GM18498 (cell line): ENCODE results near the gene PRKCA.
A peak's percentile ranks its signal among the peaks of the same experiment; 100 is the strongest.
"Not testable (repeated sequence)": the region's sequence is repeated elsewhere in the genome, so short reads cannot be mapped to it uniquely, and the experiment has no call there.

Experiments used
- ATAC-seq: cut with Tn5 transposase; IDR thresholded peaks from one replicate; pipeline ENCODE4 v1.9.1; 2021; ENCODE audit warnings: mild to moderate bottlenecking, moderate library complexity; ENCODE audit not compliant: unreplicated experiment

The PRKCA gene

DNA sequence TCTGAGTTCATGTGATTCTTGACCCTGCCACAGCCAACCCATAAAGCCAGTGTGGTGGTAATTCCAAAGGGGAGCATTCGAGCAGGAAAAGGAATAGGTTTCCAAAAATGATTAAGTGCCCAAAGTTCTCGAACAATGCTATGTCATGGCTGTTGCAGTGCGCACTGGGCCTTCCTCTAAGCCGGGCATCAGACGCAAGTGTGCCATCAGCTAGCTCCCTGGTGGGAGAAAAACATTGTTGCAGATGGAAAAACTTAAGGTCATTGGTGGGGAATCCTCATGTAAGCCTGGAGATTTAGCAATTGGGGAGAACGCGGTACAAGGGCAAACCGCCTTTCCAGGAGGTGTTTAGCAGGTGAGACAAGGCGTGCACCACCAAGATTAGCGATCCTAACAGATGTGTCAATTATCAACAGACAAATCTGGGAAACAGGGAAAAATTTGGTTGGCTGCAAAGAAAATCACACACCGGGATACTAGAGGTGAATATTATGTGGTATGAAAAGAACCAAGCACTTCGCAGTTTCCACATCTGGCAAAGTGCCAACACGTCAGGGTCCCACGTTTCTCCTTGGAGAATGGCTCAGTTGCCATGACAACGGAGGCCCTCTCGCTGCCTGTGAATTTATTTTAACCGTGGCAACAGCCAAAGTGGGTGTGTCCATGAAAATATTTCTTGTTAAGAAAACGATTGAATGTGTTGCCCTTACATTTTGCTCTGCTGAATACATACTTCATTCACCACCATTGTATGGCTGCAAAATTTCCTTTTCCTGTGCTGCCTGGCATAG, 414.0 kb downstream of the PRKCA start:
- no peak for ATAC-seq

DNA sequence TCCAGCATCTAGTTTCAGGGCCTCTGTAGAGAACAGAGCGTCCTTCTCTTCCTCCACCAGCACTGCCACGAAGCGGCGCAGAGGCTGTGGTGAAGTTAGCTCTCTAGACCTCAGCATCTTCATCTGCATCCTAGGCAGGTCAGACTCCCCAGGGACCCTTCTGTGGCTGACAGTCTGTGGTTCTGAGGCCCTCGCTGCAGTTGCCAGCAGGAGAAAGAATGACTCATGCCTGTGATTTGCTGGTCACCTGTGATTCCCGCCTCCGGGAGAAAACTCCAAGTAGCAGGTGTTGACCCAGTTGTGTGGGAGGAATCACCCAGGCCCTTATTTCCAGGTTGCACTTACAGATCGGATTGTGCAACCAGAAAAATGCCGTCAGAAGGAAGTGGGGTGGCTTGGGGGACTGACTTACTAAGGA, 415.2 kb downstream of the PRKCA start:
- ATAC-seq, result peak; percentile 48

DNA sequence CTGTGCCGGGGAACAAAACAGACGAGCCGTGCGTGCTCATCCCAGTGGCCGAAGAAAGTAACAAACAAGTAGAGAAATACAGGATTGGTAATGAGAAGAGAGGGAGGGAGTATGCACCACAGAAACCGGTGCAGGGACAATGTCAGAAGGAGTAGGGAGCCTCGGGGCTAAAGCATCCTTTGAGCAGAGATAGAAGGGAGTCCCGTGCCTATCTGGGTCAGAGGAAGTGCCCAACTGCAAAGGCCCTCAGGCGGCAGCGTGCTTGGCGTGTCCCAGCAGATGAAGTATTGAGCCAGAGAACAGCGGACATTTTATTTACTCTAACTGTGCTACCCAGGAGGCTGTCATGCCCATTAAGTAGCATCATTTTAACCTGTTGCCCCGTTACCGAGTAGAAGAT, 417.6 kb downstream of the PRKCA start:
- no peak for ATAC-seq

DNA sequence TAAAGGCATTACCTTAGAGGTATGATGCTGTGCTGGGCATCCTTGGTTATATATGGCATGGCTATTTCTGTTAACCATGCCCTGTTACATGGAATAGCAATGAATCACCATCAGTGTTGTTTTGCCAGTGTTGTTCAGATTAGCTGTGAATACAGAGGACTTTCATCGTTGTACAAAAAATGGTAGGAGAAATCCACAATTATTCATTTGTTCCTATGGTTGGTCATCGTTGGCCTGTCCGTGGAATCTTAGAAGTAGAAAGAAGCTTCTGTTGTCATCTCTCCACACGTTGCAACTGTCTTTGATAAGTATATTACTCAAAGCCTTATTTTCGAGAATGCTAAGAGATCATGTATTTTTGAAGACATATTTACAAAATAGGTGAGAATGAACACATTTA, 418.2 kb downstream of the PRKCA start:
- no peak for ATAC-seq

DNA sequence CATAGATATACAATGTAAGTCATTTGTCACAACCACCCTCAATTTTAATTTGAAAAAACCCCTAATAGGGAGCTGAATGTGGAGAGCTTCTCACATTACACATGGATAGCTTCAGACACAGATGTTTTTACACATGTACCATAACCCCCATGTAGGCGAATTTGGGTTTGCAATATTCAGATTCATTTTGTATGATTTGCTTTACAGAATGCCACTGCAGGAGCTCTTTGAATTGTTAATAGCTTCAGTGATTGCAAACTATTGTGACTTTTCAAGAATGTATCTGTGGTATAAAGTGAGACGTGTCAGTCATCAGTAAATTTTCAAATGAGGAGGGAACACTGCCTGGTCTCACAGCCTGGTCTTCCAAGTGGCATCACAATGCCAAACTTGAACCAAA, 419.9 kb downstream of the PRKCA start:
- ATAC-seq, result no peak

DNA sequence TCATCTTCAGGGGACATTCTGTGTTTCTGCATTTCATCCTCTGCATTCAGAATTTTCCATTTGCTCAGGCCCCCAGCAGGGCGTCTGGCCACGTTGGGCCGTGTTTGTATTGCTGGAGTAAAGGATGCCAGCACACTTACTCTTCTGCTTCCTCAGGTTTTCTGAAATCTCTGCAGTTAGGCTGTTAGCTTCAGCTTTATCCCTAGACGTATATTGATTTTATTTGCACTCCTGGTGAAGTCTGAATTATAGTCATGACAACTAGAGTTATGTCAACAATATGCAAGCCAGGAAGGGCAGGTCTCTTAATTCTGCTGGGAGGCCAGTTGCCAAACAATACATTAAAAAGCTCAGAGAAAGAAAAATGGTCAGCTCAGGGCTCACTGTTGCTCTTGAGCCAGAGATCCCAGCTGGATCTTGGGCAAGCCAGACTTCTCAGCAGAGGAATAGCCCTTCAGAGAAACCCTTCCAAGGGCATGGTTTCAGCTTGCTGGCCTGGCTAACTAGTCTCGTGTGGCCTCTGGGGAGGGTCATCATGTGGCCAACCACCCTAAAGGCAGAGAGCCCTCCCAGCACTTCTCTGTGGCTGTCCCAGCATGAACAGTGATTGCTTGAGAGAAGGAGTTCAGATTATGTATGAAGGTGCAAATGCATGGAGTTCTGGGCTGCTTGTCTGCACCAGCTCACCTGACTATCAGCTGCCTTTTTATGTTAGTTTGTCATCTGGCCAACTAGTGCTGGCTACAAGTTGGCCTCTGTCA, 422.3 kb downstream of the PRKCA start:
- ATAC-seq, result no peak

DNA sequence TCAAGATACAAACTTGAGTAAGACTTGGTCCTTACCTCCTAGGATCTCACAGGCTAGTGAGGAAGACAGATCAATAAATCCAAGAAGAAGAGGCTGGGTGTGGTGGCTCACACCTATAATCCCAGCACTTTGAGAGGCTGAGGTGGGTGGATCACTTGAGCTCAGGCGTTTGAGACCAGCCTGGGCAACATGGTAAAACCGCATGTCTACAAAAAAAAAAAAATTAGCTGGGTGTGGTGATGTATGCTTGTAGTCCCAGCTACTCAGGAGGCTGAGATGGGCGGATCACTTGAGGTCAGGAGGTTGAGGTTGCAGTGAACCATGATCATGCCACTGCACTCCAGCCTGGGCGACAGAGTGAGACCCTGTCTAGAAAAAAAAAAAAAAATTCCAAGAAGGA, 423.0 kb downstream of the PRKCA start:
- ATAC-seq, result not testable (repeated sequence)

DNA sequence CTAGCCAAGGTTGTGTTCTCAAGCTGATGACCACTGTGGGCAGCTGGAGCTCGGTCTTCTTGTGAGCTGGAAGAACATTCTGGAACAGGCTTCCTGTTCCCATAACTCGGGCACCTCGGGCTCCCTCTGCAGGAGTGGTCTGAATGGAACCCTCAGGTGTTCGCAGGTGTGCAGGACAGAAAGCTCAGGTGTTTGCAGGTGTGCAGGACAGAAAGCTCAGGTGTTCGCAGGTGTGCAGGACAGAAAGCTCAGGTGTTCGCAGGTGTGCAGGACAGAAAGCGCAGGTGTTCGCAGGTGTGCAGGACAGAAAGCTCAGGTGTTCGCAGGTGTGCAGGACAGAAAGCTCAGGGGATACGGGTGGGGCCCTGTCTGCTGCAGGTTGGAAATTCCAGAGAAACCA, 423.5 kb downstream of the PRKCA start:
- no peak for ATAC-seq

DNA sequence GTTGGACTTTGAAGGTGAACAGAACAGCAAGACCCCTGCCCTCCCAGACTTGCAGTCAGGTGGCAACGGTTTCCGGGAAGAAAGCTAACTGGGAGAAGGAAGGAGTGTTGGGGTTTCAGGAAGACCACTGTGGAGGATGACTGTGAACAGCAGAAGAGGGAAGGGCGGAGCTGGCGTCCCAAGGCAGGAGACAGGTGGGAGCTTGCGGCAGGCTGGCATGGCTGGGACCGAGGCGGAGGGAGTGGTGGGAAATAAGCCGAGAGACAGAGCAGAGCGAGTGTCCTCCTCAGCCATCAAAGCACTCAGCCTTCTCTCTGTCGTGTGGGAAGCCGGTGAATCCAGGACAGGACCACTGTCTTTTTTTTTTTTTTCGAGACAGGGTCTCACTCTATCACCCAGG, 424.0 kb downstream of the PRKCA start:
- no peak for ATAC-seq

DNA sequence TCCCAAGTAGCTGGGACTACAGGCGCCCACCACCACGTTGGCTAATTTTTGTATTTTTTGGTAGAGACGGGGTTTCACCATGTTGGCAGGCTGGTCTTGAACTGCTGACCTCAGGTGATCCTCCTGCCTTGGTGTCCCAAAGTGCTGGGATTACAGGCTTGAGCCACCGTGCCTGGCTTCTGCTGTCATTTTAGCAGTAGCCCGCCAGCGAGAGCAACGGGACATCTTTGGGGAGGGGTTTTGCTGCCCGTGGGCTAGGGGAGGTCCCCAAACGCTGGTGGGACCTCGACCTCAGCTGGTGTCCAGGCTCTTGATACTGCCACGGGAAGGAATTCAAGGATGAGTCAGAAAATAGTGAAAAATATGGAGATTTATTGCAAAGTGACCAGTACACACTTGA, 424.4 kb downstream of the PRKCA start:
- no peak for ATAC-seq

DNA sequence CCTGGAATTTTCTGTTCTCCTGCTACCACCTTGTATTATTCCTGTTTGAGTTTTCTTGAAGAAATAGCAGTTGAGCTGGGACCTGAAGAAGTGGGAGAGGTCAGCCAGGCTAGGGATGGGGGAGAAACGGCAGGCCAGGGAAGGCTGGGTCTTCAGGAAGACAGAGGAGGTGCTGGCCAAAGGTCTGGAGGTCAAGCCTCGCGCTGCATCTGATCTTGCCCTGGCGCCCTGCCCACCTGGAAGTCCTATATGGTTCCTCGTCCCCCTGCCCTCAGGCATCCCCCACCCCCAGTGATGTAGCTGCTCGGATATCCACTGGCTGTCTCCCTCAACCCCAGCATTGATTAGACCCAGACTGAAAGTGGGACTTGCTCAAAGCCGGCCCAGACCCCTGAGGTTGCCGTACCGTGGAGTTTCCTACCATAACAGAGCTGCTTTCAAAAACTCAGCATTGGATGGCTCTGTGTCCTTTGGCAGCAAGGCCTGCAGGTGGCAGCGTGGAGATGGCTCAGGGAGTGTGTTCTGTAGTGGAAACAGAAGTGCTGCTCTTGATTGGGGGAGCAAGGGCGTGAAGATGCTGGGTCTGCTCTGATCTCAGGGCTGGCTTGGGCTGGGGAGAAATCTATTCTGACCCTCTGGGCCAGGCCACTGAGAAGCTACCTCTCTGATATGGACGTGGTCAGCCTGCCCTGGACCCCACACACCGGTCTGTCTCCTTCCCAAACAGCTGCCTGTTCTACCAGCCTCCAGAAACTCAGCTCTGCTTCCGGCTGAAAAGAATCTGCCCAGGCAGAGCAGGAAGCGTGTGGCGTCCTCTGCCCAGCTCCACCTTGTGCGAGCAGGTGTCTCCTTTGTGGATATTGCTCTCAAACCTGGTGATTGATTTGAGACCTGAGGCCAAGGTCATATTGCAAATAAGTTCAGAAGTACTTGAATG, 425.5 kb downstream of the PRKCA start:
- peak; percentile 92 for ATAC-seq

DNA sequence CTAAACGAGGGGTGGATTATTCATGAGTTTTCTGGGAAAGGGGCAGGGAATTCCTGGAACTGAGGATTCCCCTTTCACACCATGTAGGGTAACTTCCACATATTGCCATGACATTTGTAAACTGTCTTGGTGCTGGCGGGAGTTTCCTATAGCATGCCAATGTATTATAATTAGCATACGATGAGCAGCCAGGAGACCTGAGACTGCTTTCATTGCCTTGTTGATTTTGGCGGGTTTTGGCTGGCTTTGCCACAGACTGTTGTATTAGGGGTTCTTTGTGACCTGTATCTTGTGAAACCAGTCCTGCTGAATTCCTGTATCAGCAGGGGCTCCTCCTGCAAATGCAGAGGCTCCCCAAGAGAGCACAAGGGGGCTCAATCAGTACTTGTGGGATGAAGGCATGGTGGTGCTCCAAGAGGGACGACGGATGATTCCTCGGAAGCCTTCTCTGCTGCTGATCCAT, 428.1 kb downstream of the PRKCA start:
- no peak for ATAC-seq

DNA sequence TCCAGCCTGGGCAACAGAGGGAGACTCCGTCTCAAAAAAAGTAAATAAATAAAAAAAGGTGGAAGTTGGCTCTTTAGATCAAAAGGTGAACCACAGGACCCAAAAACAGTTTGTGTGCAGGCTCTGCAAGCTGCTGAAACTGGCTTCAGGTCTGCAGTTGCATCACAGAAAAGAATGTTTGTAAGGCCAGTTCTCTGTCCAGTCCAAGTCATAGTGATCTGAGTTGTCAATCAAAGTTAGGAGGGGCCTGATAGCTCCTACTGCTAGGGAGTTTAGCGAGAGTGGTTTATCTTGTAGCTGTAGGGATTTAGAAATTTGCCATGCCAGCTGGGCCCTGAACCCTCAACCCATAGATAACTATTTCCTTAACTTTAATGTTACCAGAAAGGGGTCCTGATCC, 431.3 kb downstream of the PRKCA start:
- no peak for ATAC-seq

DNA sequence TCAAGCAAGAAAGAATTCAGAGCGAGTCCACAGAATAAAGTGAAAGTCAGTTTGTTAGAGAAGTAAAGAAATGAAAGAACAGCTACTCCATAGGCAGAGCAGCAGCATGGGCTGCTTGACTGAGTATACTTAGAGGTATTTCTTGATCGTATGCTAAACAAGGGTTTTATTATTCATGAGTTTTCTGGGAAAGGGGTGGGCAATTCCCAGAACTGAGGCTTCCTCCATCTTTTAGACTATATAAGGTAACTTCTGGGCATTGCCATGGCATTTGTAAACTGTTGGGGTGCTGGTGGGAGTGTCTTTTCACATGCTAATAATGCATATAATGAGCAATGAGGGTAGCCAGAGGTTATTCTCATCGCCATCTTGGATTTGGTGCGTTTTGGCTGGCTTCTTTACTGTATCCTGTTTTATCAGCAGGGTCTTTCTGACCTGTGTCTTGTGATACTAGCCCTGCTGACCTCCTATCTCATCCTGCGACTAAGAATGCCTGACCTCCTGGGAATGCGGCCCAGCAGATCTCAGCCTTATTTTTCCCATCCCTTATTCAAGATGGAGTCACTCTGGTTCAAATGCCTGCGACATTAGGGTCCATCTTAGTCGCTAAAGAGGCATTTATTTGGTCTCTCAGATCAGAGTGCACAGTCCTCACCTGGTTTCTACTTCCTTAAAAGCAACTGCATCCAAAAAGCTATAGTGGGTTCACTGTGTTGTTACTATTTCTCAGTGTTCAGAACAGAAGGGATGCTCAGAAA, 432.0 kb downstream of the PRKCA start:
- no peak for ATAC-seq

DNA sequence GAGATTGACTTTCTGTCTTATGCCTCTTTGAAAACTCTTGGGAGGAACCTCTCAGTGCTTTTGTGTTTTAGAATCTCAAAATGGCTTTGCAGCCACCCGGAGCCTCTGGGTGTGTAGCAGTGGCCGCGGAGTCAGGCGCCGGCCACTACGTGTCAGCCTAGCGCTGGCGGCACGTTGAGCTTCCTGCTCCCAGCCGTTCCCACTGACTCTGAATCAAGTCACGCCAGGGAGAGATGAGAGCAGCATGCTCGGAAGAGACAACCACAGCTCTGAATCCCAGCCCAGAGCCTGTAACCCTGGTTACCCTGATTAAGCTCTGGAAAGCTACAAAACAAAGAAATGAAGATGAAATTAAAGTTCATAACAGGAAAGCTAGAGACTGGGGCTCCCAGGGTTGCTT, 435.1 kb downstream of the PRKCA start:
- ATAC-seq, result no peak

DNA sequence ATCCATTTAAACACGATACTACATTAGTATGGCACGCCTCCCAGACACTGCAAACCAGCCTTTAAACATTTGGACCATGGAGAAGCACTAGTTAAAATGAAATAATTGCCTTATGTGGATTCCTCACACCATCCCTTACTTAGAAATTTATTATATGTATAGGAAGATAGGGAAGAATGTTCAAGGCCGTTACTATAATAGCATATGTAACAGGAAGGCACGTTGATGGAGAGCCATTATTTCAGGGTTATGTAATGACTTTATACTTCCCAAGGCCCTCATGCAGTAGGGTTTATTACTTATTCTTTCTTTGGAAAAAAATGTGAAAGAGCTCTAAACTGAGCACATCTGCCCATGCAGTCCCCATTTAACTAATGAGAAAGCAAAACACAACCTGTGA, 435.9 kb downstream of the PRKCA start:
- ATAC-seq, result no peak

DNA sequence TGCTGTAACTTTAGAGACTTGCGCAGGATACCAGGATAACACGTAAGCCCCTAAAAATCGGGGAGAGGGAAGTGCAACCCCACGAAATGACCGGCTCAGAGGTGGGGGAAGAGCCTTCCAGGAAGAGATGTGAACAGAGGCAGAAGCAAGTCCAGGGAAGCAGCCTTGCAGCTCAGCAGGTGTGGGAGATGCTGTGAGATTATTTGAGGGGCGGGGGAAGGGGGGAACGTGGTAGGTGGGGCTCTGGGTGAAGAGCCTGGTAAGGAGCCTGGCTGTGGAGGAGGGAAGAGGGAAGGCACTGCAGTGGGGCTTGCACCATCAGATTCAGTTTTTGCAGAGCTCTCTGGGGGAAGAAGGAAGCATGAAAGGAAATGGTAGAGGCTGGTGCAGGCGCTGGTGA, 437.1 kb downstream of the PRKCA start:
- no peak for ATAC-seq

DNA sequence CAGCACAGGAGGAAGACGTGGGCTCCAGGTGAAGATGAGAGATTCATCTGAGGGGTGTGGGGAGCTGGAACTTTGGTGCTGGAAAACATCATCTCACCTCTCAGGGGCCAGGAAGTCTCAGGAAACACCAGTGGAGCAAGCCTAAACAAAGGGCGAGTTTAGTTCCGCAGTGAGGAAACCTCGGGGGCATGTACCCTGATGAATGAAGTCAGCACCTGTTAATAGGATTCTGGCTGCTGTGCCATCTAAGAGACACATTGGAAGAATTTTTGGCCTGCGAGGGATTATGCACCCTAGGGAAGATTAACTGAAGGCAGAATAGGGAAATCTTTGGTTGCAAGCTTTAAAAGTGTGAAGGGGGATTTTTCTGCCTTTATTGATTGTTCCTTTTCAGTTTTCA, 437.8 kb downstream of the PRKCA start:
- ATAC-seq, result no peak

DNA sequence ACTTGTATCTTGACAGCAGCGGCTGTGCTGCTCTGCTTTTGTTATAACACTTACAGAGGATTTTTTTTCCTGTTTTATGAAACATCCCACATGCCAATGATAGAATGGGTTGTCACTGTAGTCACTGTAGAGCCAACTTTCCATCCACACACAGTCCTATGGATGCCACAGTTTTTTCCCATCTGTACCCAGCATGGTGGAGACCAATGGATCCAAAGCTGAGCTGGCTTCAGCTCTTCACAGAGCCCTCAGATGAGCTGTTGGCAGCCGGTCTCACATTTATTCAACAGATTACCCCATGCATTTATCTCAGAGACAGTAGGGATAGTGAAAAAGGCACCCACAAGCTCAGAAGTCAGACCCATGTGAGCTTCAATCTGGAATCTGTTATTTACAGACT, 441.1 kb downstream of the PRKCA start:
- no peak for ATAC-seq

DNA sequence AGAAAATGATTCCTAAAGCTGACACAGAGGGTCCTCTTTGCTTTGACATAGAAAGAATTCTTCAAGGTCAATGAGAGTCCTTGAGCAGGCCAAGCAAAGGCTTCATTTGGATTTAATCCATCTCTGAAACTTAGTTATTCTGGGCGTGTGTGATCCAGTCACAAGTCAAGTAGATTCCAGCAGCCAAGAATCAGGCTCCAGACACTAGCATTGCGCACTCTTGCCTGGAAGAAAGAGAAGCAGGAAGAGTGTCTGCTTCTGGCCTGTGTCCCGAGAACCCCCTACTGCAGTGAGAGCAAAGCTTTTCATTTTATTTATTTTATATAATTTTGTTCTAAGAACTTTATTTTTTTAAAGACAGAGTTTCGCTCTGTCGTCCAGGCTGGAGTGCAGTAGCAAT, 444.3 kb downstream of the PRKCA start:
- ATAC-seq, result no peak
